NK-92 (cell line): ENCODE measurements around the gene CHID1.

Experiments used
- DNase-seq: peaks from one replicate; lab custom pipeline; 2025; ENCODE audit not compliant: unreplicated experiment; lab: John Stamatoyannopoulos, UW

CHID1 gene

GRCh38 chr11:888310-889212 lies 22.0 kb downstream of the CHID1 start:
- DNase-seq, result no peak

GRCh38 chr11:887589-887988 lies 23.0 kb downstream of the CHID1 start:
- no peak for DNase-seq

- DNase-seq, result no peak
Observed at GRCh38 chr11:886568-886967, 24.0 kb downstream of the CHID1 start.

- no peak for DNase-seq
Observed at GRCh38 chr11:884578-885070, 26.0 kb downstream of the CHID1 start.

GRCh38 chr11:883527-883926 lies 27.1 kb downstream of the CHID1 start:
- DNase-seq, result no peak

GRCh38 chr11:882596-882995 lies 28.0 kb downstream of the CHID1 start:
- no peak for DNase-seq

GRCh38 chr11:880447-880846 lies 30.2 kb downstream of the CHID1 start:
- no peak for DNase-seq

- no peak for DNase-seq
Observed at GRCh38 chr11:877565-877964, 33.0 kb downstream of the CHID1 start.

- DNase-seq, result no peak
Observed at GRCh38 chr11:876545-876944, 34.1 kb downstream of the CHID1 start.

- no peak for DNase-seq
Observed at GRCh38 chr11:875769-876301, 34.8 kb downstream of the CHID1 start.

GRCh38 chr11:875203-875602 lies 35.4 kb downstream of the CHID1 start:
- no peak for DNase-seq

GRCh38 chr11:873706-874105 lies 36.9 kb downstream of the CHID1 start:
- DNase-seq, result no peak

GRCh38 chr11:872799-873198 lies 37.8 kb downstream of the CHID1 start:
- no peak for DNase-seq

- DNase-seq, result no peak
Observed at GRCh38 chr11:871472-871871, 39.1 kb downstream of the CHID1 start.

GRCh38 chr11:870418-870817 lies 40.2 kb downstream of the CHID1 start:
- DNase-seq, result no peak

GRCh38 chr11:870127-870413 lies 40.5 kb downstream of the CHID1 start:
- DNase-seq, result no peak

GRCh38 chr11:869399-870126 lies 41.0 kb downstream of the CHID1 start:
- DNase-seq, result no peak

GRCh38 chr11:868802-869201 lies 41.8 kb downstream of the CHID1 start:
- DNase-seq, result no peak

- DNase-seq, result no peak
Observed at GRCh38 chr11:868394-868793, 42.2 kb downstream of the CHID1 start.

- DNase-seq, result no peak
Observed at GRCh38 chr11:867856-868358, 42.7 kb downstream of the CHID1 start.

GRCh38 chr11:866481-866880 lies 44.1 kb downstream of the CHID1 start:
- DNase-seq, result no peak
